GM19240 (cell line): Measurements from ENCODE around the gene VGLL4.
"Not testable (repeated sequence)": the region's sequence is repeated elsewhere in the genome, so short reads cannot be mapped to it uniquely, and the experiment has no call there.

Experiments used
- DNase-seq: peaks from one replicate; pipeline ENCODE4 v3.0.0; 2011; ENCODE audit warnings: low spot score; ENCODE audit not compliant: insufficient read length

Gene VGLL4

DNA sequence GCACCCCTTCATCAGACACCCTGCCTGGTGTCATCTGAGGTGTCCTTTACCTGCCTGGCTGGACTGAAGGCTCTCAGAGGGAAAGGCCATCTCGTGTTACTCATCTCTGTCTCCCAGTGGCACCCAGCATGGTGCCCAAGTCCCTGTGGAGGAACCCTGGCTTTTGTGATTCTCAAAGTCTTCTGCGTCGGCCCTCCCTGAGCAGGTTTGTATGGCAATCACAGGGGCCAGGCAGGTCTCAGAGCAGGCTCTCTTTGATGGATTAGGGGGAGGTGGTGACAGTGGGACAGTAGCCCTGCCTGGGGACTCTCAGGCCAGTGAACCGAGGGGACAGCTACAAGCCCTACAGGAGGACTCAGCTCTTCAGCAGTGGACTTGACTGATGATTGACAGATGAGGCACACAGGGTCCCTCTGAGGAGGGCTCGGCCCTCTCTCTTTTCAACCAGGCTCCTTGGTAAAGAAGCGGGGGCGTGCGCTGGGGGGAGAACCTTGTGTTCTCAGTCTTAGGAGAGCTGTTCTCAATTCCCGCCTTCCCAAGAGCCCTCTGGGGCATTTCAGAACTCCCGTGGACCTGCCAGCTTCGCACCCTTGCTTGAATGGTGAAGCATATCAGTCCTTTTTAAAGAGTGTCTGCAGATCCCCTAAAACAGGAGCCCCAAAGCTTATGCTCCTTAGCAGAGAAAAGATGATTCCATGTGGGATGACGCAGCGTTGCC is 108.3 kb downstream of the VGLL4 start:
- no peak for DNase-seq

DNA sequence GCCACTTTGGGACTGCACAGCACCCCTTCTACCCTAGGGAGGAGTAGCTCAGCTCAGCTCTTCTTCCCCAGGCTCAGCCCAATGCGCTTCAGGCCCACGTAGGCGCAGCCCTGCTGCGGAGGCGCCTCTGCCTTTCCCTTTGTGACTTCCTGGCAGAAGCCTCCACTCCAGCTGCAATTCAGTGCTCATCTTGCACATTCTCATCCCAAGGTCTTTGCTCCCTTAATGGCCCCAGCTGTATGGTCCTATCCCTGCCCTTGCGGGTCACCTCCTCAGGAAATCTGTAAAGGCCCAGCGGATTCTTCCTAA is 109.0 kb downstream of the VGLL4 start:
- DNase-seq = no peak

DNA sequence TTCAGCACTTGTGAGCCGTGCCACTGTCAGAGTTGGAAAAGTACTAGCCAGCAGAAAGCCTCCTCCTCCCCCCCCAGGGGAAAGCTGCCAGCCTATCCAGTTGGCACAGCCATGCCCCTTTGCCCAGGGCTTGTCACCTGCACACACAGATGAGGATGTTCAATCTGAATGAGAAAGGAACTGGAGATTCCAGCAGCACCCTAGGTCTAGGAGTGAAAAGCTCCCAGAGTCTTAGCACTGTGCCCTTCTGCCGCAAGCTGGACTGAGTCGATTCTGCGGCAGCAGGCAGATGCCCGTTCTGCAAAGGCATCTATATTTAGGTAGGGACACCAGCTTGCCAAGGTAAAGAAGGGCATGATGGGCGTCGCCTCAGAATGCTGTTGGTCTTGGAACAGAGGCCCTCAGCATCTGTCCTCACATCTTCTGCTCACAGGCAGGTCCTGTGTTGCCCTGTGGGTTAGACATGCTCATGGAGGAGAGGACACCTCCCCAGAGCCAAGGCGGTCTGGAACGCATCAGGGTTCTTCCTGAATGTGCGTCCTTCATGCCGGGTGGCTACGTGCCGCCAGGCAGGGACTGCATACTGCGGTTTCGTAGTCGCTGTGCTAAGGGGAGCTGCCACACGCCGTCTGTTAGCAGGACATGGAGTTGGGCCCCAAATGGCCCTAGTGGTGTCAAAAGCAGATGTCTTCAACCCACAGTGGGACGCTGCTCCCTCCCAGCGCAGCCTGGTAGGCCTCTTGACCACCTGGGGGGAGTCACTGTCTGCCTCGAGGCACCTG is 109.5 kb downstream of the VGLL4 start:
- DNase-seq = no peak

DNA sequence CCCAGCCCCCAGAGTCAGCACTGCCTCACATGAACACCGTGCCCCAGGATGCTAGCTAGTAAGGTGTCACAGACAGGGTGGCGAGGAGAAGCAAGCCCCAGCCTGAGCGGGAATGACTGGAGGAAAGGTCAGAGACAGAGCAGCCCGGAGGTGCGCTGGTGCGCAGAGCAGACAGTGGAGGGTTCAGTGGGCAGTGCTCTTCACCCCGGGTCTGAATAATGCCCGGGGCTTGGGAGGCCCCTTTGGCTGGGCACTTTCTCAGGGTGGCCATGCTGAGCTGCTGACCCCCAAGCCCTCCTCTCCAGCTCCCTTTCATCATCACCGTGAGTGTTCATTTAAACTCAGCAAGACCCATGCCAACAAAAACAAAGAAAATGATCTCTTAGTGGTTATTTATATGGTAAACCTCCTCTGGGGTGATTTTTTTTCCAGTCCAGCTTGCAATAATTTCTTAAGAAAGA is 110.8 kb downstream of the VGLL4 start:
- no peak for DNase-seq

DNA sequence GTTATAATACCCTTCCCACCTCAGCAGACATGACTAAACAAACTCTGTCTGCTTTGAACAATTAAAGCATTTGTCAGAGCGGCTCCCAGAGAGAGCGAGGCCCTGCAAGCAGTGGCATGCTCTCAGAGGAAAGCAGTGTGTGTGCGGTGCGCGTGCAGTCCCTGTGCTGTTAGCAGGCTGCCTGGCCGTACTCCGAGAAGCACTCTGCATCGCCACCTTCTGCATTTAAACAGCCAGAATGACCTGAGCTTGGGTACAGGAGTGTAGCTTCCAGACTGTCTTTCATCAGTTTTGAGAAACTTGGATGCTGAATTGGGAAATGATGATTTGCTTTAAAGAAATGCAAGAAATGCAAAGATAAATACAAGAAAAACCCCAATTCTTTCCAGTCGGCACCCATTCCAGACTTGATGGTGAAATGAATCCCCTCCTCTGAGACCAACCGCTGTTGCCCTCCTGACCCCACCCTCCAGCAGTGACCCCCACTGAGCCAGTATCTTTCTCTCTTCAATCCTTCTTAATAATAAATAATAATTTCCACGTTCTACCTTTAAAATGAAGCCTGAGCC is 113.5 kb downstream of the VGLL4 start:
- DNase-seq = no peak

DNA sequence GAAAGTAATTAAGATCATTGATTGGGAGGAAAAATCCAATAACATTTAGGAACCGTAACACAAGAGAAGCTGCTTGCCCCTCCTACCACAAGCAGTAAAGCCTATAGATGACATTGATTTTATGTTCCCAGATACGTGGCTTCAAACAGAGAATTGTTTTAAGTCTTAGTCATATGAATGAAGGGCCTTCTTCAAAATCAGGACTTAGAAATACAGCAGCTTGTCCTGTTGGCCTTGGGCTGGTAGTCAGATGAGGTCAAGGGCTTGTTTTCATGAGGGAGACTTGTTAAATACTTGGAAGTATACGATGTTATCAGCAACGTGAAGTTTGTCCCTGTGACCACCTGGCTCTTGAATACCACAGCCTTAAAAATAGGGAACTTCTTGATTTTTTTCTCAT is 114.4 kb downstream of the VGLL4 start:
- no peak for DNase-seq

DNA sequence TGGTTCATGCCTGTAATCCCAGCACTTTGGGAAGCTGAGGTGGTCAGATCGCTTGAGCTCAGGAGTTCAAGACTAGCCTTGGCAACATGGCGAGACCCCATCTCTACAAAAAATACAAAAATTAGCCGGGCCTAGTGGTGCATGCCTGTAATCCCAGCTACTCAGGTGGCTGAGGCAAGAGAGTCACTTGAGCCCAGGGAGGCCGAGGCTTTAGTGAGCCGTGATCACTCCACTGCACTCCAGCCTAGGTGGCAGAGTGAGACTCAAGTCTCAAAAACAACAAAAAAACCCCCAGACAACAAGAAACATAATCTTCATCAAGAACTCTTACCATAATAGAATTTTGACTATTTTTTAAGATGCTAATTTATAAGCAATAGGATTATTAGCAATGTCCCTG is 117.6 kb downstream of the VGLL4 start:
- not testable (repeated sequence) for DNase-seq

DNA sequence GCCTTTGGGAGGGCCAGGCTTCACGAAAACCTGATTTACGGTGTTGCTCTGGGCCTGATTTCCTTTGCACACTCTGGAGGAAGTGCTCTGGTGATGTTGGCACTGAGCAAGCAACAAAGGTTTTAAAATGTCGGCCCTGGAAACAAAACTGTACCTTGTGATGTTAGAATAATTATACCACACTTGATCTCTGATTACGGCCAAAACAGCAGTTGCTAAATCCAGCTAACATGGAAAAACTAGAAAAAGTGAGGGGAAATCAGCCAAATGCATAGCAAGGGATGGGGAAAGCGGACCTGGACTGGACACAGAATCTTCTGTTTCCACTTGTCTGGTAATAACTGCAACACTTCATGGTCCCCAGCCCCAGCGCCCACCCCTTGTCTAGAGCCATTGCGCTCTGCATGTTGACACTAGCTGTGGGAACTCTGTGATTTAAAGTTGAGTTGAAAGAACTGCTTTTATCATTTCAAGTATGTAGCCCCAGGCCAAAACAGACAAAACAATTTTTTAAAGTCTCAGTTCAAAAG is 120.1 kb downstream of the VGLL4 start:
- DNase-seq = no peak

DNA sequence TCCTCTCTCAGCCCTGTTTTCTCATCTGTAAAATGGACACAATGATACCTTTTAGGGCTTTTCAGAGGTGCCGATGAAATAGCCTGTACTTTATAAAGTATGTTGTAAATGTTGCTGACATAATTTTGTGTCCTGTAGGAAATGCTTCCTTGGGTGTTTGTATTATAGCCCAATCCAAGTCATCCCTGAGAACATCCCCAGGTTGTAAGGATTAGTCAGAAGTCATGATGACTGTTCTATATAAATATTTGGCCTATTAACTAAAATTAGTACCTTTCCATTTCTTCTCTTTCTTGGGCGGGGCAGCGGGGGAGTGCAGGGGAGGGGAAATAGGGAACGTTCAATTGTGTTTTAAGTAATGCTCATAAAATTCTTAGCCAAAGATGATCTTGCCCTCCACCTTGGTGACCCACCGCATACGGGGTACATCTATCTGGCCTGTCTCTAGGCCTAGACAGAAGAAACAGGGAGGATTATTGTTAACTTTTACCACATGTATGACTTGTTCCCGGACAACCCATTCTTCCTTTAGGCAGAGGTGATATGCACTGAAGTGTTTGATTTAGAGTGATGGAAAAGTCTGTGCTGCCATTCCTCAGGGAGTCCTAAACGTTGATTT is 120.7 kb downstream of the VGLL4 start:
- no peak for DNase-seq

DNA sequence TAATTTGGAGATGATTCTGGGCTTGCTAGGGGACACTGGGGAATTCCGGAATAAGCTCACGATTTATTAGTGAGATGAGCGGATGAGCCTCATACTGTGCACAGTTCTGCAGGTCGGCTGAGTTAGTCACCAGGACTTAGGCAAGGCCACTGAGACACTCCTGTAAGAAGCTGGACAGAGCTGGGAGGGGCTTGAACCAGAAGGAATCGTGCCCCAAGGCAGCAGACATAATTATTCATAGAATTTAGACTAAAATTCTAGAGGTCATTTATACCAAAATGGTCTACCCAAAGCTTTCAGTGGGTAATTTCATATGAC is 121.4 kb downstream of the VGLL4 start:
- DNase-seq = no peak

DNA sequence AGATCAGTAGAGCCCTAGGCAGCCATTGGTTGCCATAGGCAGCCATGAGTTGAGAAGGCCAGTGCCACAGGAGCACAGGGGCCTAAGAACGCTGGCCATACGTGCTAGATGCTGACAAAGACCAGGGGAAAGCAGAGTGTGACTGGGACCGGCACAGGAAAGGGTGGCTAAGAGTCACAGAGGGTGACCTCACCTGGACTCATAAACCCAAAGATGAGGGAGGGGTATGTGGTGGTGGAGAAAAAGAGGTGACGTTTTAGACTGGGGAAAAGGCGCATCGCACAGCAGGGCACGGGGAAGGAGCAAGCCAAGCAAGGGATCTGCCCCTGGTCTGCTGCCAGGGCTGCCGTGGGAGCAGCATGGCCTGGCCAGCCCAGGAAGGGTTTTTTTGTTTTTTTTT is 122.5 kb downstream of the VGLL4 start:
- DNase-seq = no peak

DNA sequence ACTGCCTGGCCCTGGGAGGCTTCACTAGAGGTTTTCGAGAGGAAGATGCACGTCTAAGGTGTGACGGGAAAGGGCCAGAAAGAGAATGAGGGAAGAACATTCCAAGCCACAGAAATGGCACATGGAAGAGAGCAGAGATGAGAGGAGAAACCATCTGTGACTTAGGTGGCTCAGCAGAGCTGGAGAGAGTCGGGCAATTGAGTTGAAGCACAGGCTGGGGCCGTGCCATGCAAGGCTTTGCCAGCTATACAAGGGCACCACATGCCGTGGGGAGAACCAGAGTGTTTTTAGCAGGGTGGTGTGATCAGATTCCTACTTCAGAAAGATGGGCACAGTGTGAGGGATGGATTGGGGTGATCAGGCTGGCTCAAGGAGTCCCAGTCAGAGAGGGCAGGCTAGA is 126.1 kb downstream of the VGLL4 start:
- DNase-seq = no peak

DNA sequence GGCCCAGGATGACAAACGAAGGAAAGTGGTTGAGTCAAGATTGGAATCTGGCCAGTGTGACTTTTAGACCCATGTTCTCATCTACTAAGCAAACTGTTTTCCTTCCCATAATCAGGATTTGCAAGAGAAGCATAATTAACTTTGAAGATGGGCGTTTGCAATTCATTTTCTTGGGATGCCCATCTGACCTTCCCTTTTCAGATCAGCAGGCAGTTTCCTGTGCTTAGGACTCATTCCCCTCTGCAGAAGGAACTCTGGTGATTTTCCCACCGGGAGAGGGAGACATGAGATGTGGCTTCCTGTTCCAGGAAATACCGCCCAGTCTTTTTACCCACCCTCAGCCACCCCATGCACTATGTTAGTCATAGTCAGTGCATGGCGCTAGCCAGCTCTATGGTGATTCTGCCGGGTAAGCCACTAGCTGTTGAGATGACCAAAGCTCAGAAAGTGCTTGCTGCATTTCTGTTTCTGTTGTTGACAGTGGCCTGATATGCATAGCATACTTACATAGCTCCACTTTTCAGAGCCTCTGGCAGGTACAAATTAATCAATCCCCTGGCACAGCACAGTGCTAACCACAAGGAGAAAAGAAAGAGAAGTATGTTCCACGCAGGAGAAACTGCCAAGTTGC is 129.4 kb downstream of the VGLL4 start:
- DNase-seq = no peak

DNA sequence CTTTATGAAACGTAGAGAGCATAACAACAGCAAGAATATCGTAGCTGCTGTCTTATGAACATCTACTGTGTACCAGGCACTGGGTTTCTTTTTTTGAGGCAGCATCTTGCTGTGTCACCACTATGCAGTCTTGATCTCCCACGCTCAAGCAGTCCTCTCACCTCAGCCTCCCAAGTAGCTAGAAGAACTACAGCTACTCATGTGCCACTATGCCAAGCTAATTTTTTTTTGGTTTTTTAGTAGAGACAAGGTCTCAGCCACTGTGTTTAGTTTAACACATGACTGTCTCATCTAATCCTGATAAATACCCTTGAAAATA is 129.9 kb downstream of the VGLL4 start:
- DNase-seq = no peak

DNA sequence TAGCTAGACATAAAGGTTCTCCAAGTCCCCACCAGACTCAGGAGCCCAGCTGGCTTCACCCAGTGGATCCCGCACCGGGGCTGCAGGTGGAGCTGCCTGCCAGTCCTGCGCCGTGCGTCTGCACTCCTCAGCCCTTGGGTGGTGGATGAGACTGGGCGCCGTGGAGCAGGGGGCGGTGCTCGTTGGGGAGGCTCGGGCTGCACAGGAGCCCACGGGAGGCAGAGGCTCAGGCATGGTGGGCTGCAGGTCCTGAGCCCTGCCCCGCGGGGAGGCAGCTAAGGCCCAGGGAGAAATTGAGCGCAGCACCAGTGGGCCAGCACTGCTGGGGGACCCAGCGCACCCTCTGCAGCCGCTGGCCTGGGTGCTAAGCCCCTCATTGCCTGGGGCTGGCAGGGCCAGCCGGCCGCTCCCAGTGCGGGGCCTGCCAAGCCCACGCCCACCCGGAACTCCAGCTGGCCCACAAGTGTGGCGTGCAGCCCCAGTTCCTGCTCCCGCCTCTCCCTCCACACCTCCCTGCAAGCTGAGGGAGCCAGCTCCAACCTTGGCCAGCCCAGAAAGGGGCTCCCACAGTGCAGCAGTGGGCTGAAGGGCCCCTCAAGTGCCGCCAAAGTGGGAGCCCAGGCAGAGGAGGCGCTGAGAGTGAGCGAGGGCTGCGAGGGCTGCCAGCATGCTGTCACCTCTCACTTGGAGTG is 130.4 kb downstream of the VGLL4 start:
- not testable (repeated sequence) for DNase-seq

DNA sequence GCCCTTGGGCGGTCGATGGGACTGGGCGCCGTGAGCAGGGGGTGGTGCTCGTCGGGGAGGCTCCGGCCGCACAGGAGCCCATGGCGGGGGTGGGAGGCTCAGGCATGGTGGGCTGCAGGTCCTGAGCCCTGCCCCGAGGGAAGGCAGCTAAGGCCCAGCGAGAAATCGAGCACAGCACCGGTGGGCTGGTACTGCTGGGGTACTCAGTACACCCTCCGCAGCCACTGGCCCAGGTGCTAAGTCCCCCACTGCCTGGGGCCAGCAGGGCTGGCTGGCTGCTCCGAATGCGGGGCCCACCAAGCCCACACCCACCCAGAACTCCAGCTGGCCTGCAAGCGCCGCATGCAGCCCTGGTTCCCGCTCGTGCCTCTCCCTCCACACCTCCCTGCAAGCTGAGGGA is 132.1 kb downstream of the VGLL4 start:
- not testable (repeated sequence) for DNase-seq

DNA sequence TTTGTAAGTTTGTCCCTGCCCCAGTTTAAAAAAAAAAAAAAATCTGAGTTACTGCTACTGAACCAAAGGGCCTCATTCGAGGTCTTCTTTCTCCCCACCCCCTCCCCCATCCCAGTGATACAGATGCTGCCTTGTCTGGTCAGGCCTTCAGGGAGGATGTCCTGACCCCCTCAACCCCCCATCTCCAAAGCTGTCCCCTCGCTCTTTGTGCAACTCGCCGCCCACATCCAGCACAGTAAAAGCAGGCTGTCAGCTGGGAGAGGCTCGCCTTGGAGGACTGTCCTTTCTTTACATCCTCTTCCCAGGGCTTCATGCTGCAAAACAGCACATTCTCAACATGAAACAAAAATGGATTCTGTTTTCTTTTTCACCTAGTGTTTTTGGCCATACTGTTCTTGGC is 133.4 kb downstream of the VGLL4 start:
- no peak for DNase-seq

DNA sequence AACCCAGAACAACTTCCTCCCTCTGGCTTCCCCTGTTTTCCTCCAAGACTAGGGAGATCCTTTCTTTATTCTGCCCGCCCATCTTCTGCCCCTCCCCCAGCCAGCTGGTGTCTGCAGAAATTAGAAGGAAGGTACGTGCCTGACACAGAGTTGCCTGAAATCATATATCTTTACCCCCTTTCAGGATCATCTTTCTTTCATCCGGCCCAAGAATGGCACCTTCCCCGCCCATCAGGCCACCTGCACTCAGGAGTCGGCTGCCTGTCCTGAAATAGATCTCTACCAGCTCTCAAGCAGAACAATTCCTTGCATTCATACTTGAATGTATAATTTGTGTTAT is 133.7 kb downstream of the VGLL4 start:
- no peak for DNase-seq

DNA sequence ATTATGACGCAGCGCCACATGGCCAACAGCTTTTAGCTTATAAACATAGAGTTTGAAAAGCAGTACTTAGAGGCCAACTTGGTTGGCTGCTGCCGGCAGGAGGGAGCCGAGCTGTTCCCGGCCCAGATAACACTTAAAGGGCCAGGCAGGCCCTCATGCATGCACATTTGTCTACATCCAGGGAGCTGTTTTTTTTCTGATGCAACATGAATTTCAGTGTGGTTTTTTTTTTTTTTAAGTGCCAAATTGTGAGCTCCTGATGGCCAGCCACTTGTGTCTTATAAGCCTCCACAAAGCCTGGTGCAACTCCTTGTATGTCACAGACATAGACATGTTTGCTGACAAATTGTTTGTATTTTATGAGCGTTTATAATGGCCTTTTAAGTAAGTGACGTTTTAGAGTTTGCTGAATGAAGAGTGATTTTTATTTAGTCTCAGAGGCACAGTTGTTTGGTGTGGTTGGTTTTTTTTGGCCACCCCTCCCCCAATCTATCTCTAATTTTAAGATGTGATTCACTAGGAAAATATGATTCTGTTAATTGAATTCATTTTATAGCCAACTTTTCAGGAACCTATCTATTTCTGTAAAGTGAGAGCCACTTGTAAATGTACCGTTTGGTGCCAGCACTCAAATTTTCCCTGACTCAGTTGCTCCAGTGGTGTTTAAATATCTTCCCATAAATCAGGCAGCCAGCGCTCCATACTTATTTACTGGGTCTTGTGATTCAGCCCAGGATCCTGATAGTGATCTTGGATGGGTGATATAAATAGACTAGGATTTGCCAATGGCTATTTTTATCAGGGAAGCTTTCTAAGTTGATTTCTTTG is 134.3 kb downstream of the VGLL4 start:
- no peak for DNase-seq

DNA sequence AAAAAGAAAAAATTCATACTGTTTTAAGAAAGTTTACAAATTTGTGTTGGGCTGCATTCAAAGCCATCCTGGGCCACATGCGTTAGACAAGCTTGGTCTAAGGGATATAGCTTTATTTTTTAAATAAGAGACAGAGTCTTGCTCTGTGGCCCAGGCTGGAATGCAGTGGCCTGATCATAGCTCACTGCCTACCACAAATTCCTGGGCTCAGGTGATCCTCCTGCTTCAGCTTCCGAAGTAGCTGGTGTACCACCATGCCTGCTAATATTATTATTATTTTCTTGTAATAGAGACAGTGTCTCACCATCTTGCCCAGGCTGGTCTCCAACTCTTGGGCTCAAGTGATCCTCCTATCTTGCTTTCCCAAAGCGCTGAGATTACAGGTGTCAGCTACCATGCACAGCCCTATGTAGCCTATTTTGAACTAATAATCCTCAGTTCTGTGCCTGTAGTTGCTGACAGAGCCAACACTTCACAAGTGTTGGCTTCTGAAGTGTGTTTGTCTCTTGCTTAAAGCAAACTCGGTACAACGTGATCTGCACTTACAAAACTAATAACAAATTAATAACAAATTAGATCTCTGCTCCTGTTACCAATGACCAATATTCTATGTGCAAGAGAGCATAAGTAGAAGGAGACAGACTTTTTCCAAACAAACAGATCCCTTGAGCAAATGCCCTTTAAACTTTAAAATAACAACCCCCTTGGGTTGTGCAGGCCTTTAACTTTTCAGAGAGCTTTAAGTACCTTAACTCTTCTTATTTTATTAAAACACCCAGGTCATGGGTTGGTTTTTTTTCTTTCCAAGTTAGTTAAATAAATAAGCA is 135.2 kb downstream of the VGLL4 start:
- DNase-seq = no peak
